ENCODE results near the gene TJP2.

TJP2 gene

GRCh38 chr9:69175486-69175885 is 1.4 kb downstream of the TJP2 start:
- Histone ChIP-seq H2AFZ (ENCODE audit: low read depth) (no peak overlapping the region), H3K4me1 (ENCODE audit: low read depth, poor library complexity, severe bottlenecking) (peaks cover 29% of the 10 kb centered on the region), H3K27ac (no peak overlapping the region), H3K4me2 (peak overlapping the region; percentile 91), H3K9ac (no peak overlapping the region), H3K36me3 (ENCODE audit: insufficient read depth) (no peaks in the 10 kb centered on the region), H3K4me3 (IDR thresholded peaks at IDR 0.05; ENCODE audit: insufficient read depth, low read depth, low read length) (no peak overlapping the region), H3K27me3 (ENCODE audit: insufficient read depth, low read depth) (no peaks in the 10 kb centered on the region), H3K79me2 (ENCODE audit: insufficient read depth, low read depth) (no peaks in the 10 kb centered on the region; the same call in 1 of the 2 replicates), H4K20me1 (ENCODE audit: insufficient read depth) (no peaks in the 10 kb centered on the region)
- no peak for TF ChIP-seq CTCF (conservative IDR thresholded peaks at IDR 0.05; ENCODE audit: low read depth, low read length)

GRCh38 chr9:69176471-69177171 is 2.5 kb downstream of the TJP2 start:
- H4K20me1 ChIP-seq (ENCODE audit: insufficient read depth): no peaks in the 10 kb centered on the region
- no peaks in the 10 kb centered on the region for H3K27me3 ChIP-seq (ENCODE audit: insufficient read depth, low read depth)
- H3K4me2 ChIP-seq: no peak overlapping the region
- H2AFZ ChIP-seq (ENCODE audit: low read depth): no peak overlapping the region
- H3K79me2 ChIP-seq (ENCODE audit: insufficient read depth, low read depth): no peaks in the 10 kb centered on the region; the same call in 1 of the 2 replicates
- peaks cover 29% of the 10 kb centered on the region for H3K4me1 ChIP-seq (ENCODE audit: low read depth, poor library complexity, severe bottlenecking)
- no peak overlapping the region for H3K4me3 ChIP-seq (IDR thresholded peaks at IDR 0.05; ENCODE audit: insufficient read depth, low read depth, low read length)
- H3K36me3 ChIP-seq (ENCODE audit: insufficient read depth): no peaks in the 10 kb centered on the region
- no peak overlapping the region for H3K9ac ChIP-seq
- no peak overlapping the region for H3K27ac ChIP-seq
- no peak for TF ChIP-seq CTCF (conservative IDR thresholded peaks at IDR 0.05; ENCODE audit: low read depth, low read length)

GRCh38 chr9:69178583-69179011 is 4.5 kb downstream of the TJP2 start:
- no peaks in the 10 kb centered on the region; the same call in 1 of the 2 replicates for H3K79me2 ChIP-seq (ENCODE audit: insufficient read depth, low read depth)

GRCh38 chr9:69179037-69179436 is 5.0 kb downstream of the TJP2 start:
- no peak overlapping the region for H3K4me3 ChIP-seq (IDR thresholded peaks at IDR 0.05; ENCODE audit: insufficient read depth, low read depth, low read length)
- no peak overlapping the region for H2AFZ ChIP-seq (ENCODE audit: low read depth)
- H3K4me1 ChIP-seq (ENCODE audit: low read depth, poor library complexity, severe bottlenecking): peaks cover 19% of the 10 kb centered on the region
- H3K9ac ChIP-seq: no peak overlapping the region
- no peaks in the 10 kb centered on the region for H3K27me3 ChIP-seq (ENCODE audit: insufficient read depth, low read depth)
- no peak for TF ChIP-seq CTCF (conservative IDR thresholded peaks at IDR 0.05; ENCODE audit: low read depth, low read length)
- H3K36me3 ChIP-seq (ENCODE audit: insufficient read depth): no peaks in the 10 kb centered on the region
- no peak overlapping the region for H3K27ac ChIP-seq
- H4K20me1 ChIP-seq (ENCODE audit: insufficient read depth): no peaks in the 10 kb centered on the region
- no peak overlapping the region for H3K4me2 ChIP-seq
- H3K79me2 ChIP-seq (ENCODE audit: insufficient read depth, low read depth): no peaks in the 10 kb centered on the region; the same call in 1 of the 2 replicates

More at GRCh38 chr9:69178583-69179011, 4.5 kb downstream of the TJP2 start:
- Histone ChIP-seq H3K9ac (no peak overlapping the region), H3K4me1 (ENCODE audit: low read depth, poor library complexity, severe bottlenecking) (peaks cover 19% of the 10 kb centered on the region), H3K4me2 (no peak overlapping the region), H3K27me3 (ENCODE audit: insufficient read depth, low read depth) (no peaks in the 10 kb centered on the region), H2AFZ (ENCODE audit: low read depth) (no peak overlapping the region), H3K4me3 (IDR thresholded peaks at IDR 0.05; ENCODE audit: insufficient read depth, low read depth, low read length) (no peak overlapping the region), H4K20me1 (ENCODE audit: insufficient read depth) (no peaks in the 10 kb centered on the region), H3K27ac (no peak overlapping the region), H3K36me3 (ENCODE audit: insufficient read depth) (no peaks in the 10 kb centered on the region)
- TF ChIP-seq CTCF (conservative IDR thresholded peaks at IDR 0.05; ENCODE audit: low read depth, low read length): no peak

All from KMS-11 (cell line).